HUES48 (cell line): ENCODE data around the gene SUCO.
A peak's percentile ranks its signal among the peaks of the same experiment; 100 is the strongest.
"Not testable (repeated sequence)": the region's sequence is repeated elsewhere in the genome, so short reads cannot be mapped to it uniquely, and the experiment has no call there.

ENCODE experiments used
- H3K27ac ChIP-seq: one replicate; pipeline ENCODE4 v1.7.0; 2013; ENCODE audit warnings: low read depth, low read length, inconsistent platforms
- H3K27me3 ChIP-seq: 2 replicates; pipeline ENCODE4 v1.6.1; 2013; ENCODE audit warnings: mild to moderate bottlenecking, low read length; ENCODE audit not compliant: control insufficient read depth, insufficient read depth
- H3K36me3 ChIP-seq: 2 replicates; pipeline ENCODE4 v1.6.1; 2013; ENCODE audit warnings: low read length; ENCODE audit not compliant: control insufficient read depth, insufficient read depth
- H3K4me1 ChIP-seq: 2 replicates; pipeline ENCODE4 v1.6.1; 2013; ENCODE audit warnings: mild to moderate bottlenecking, low read length; ENCODE audit not compliant: control insufficient read depth, insufficient read depth
- H3K4me3 ChIP-seq: 2 replicates; pipeline ENCODE4 v1.5.1; 2013; ENCODE audit warnings: mild to moderate bottlenecking, low read depth, low read length
- H3K9ac ChIP-seq: 2 replicates; pipeline ENCODE4 v1.6.1; 2013; ENCODE audit warnings: mild to moderate bottlenecking, low read depth, low read length, moderate library complexity
- H3K9me3 ChIP-seq: 2 replicates; pipeline ENCODE4 v1.6.1; 2013; ENCODE audit warnings: low read length; ENCODE audit not compliant: control insufficient read depth, insufficient read depth

Gene SUCO

GRCh38 chr1:172532700-172533512 is at the start of gene SUCO:
TSS of gene SUCO (plus strand) at chr1:172533150. CDS start at chr1:172533436, 286 bp downstream.
- H3K4me3 ChIP-seq: peak within 1 kb of the TSS; percentile 77
- no peaks in the 10 kb centered on the region for H3K27me3 ChIP-seq
- peaks cover 38% of the 10 kb centered on the region for H3K4me1 ChIP-seq
- H3K27ac ChIP-seq: peak within 1 kb of the TSS; percentile 98
- no peaks in the 10 kb centered on the region for H3K36me3 ChIP-seq
- H3K9me3 ChIP-seq: no peaks in the 10 kb centered on the region
- peak within 1 kb of the TSS; percentile 87 for H3K9ac ChIP-seq

DNA sequence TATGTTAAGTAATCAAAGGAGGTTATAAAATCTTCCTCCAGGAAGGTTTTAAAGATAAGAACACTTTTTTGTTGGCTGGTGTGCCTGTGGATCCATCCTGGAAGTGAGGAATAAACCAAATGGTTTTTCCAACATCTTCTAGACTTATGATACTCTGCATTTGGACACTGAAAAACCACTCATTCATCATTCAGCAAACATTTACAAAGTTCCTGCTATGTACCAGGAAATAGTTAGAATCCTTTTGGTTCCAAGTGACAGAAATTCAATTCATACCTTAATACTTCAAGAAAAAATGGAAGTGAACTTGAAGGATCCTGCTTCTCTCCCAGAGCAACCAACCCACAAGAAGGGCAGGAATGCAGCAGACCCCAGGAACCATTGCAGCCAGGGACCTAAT is 49.5 kb upstream of the SUCO start:
- no peaks in the 10 kb centered on the region for H3K9me3 ChIP-seq
- no peak overlapping the region for H3K4me3 ChIP-seq
- no peaks in the 10 kb centered on the region for H3K27me3 ChIP-seq

GRCh38 chr1:172484252-172484651 is 48.7 kb upstream of the SUCO start:
- H3K4me3 ChIP-seq: no peak overlapping the region
- no peaks in the 10 kb centered on the region for H3K36me3 ChIP-seq
- no peak overlapping the region for H3K27ac ChIP-seq
- no peaks in the 10 kb centered on the region for H3K9me3 ChIP-seq
- no peak overlapping the region for H3K9ac ChIP-seq
- H3K27me3 ChIP-seq: no peaks in the 10 kb centered on the region
- H3K4me1 ChIP-seq: peaks cover 4% of the 10 kb centered on the region; the same call in 1 of the 2 replicates

More for the DNA sequence above, 49.5 kb upstream of the SUCO start:
- Histone ChIP-seq H3K4me1 (peaks cover 4% of the 10 kb centered on the region; the same call in 1 of the 2 replicates), H3K9ac (no peak overlapping the region), H3K36me3 (no peaks in the 10 kb centered on the region), H3K27ac (no peak overlapping the region)

DNA sequence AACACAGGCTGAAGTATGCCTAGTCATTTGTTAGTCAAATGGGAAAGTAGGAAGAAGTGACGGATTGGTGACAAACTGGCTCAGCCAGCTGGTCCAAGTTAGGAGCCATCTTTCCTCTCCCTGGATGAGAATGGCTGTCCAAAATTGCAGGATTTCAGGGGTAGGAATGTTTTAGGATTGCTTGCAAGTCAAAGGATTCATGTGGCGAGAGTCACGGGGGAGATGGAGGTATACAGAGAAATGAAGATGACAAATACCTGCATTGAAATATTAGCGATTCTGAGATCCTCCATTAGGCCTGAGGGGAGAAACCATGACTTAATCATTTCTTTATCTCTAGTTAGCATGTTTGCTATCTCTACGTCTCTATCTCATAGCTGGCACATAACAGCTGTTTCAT is 47.3 kb upstream of the SUCO start:
- H3K9ac ChIP-seq: no peak overlapping the region
- no peak overlapping the region for H3K27ac ChIP-seq
- no peak overlapping the region for H3K4me3 ChIP-seq
- H3K9me3 ChIP-seq: no peaks in the 10 kb centered on the region
- H3K27me3 ChIP-seq: no peaks in the 10 kb centered on the region
- H3K4me1 ChIP-seq: no peaks in the 10 kb centered on the region
- no peaks in the 10 kb centered on the region for H3K36me3 ChIP-seq

GRCh38 chr1:172486805-172487454 is 46.0 kb upstream of the SUCO start:
- H3K4me3 ChIP-seq: no peak overlapping the region
- H3K36me3 ChIP-seq: no peaks in the 10 kb centered on the region
- no peak overlapping the region for H3K27ac ChIP-seq
- no peak overlapping the region for H3K9ac ChIP-seq
- no peaks in the 10 kb centered on the region for H3K27me3 ChIP-seq
- H3K4me1 ChIP-seq: no peaks in the 10 kb centered on the region
- H3K9me3 ChIP-seq: no peaks in the 10 kb centered on the region

DNA sequence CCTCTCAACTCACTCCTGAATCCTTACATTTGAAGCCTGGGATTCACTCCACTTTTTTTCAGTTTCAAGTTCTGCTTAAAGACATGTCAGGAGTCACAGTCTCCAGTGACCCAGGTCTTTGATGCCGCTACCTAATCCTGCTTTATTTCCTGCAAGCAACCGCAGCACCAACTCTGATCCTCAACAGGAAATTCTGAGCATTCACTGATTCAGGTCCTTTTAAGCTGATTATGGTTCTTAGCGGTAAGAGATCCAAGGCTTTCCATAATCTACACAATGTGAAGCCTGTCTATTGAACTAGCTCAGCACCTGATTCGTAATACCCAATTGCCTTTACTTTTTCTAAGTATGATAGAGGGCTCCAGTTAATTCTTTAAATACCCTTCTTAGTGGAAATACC is 45.4 kb upstream of the SUCO start:
- H3K27ac ChIP-seq: no peak overlapping the region
- no peak overlapping the region for H3K9ac ChIP-seq
- no peaks in the 10 kb centered on the region for H3K36me3 ChIP-seq
- H3K4me1 ChIP-seq: no peaks in the 10 kb centered on the region
- no peak overlapping the region for H3K4me3 ChIP-seq
- no peaks in the 10 kb centered on the region for H3K9me3 ChIP-seq
- no peaks in the 10 kb centered on the region for H3K27me3 ChIP-seq

GRCh38 chr1:172488393-172488792 is 44.6 kb upstream of the SUCO start:
- no peaks in the 10 kb centered on the region for H3K4me1 ChIP-seq
- H3K9ac ChIP-seq: no peak overlapping the region
- no peaks in the 10 kb centered on the region for H3K9me3 ChIP-seq
- no peak overlapping the region for H3K4me3 ChIP-seq
- no peaks in the 10 kb centered on the region for H3K27me3 ChIP-seq
- no peak overlapping the region for H3K27ac ChIP-seq
- H3K36me3 ChIP-seq: no peaks in the 10 kb centered on the region

GRCh38 chr1:172489847-172490246 is 43.1 kb upstream of the SUCO start:
- no peak overlapping the region for H3K4me3 ChIP-seq
- no peaks in the 10 kb centered on the region for H3K36me3 ChIP-seq
- no peak overlapping the region for H3K27ac ChIP-seq
- H3K4me1 ChIP-seq: no peaks in the 10 kb centered on the region
- H3K9ac ChIP-seq: no peak overlapping the region
- no peaks in the 10 kb centered on the region for H3K9me3 ChIP-seq
- H3K27me3 ChIP-seq: no peaks in the 10 kb centered on the region

- no peaks in the 10 kb centered on the region for H3K27me3 ChIP-seq
- no peak overlapping the region for H3K4me3 ChIP-seq
- no peaks in the 10 kb centered on the region for H3K36me3 ChIP-seq
- no peak overlapping the region for H3K27ac ChIP-seq
- H3K9me3 ChIP-seq: no peaks in the 10 kb centered on the region
- peaks cover 7% of the 10 kb centered on the region for H3K4me1 ChIP-seq
- H3K9ac ChIP-seq: no peak overlapping the region
These were observed 40.5 kb upstream of the SUCO start for GRCh38 chr1:172492421-172492820.

GRCh38 chr1:172494166-172494565 is 38.8 kb upstream of the SUCO start:
- Histone ChIP-seq H3K9me3 (no peaks in the 10 kb centered on the region), H3K27me3 (no peaks in the 10 kb centered on the region), H3K36me3 (no peaks in the 10 kb centered on the region), H3K9ac (no peak overlapping the region), H3K4me3 (no peak overlapping the region), H3K4me1 (peaks cover 9% of the 10 kb centered on the region), H3K27ac (no peak overlapping the region)

DNA sequence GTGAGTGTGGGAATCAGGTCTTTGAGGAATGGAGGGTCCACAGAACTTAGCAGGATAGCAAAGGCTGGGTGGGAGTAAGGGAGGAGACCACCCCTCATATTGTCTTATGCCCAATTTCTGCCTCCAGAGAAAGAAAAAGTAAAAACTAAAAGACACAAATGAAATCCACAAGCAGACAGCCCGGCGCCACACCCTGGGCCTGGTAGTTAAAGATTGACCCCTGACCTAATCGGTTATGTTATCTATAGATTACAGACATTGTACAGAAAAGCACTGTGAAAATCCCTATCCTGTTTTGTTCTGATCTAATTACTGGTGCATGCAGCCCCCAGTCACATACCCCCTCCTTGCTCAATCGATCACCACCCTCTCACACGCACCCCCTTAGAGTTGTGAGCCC is 36.8 kb upstream of the SUCO start:
- peak overlapping the region; percentile 76 for H3K27ac ChIP-seq
- not testable (repeated sequence) for H3K27me3 ChIP-seq, H3K9me3 ChIP-seq, H3K36me3 ChIP-seq, H3K4me3 ChIP-seq, H3K9ac ChIP-seq, H3K4me1 ChIP-seq
